Osteocyte (in vitro differentiated cells): ENCODE results near the gene TLE6. TPM values are rescaled to one million over a fixed set of nuclear protein-coding genes. Genes with fewer than 3 reads are reported as not detected.

Source experiments
- DNase-seq: peaks from one replicate; pipeline ENCODE4 v3.0.0; 2021; ENCODE audit warnings: mixed read lengths; ENCODE audit not compliant: unreplicated experiment; ENCODE audit errors: extremely low spot score
- H3K27ac Mint-ChIP-seq: one replicate; pipeline ENCODE4 v1.8.0; 2021; ENCODE audit warnings: mild to moderate bottlenecking, mixed read lengths; ENCODE audit not compliant: unreplicated experiment
- H3K27me3 Mint-ChIP-seq: one replicate; pipeline ENCODE4 v1.8.0; 2021; ENCODE audit warnings: mixed read lengths; ENCODE audit not compliant: unreplicated experiment
- H3K36me3 Mint-ChIP-seq: one replicate; pipeline ENCODE4 v1.8.0; 2021; ENCODE audit warnings: mixed read lengths; ENCODE audit not compliant: unreplicated experiment
- H3K4me1 Mint-ChIP-seq: one replicate; pipeline ENCODE4 v1.8.0; 2021; ENCODE audit warnings: mixed read lengths; ENCODE audit not compliant: unreplicated experiment
- H3K4me3 Mint-ChIP-seq: one replicate; pipeline ENCODE4 v1.8.0; 2021; ENCODE audit warnings: mild to moderate bottlenecking, moderate library complexity, mixed read lengths; ENCODE audit not compliant: unreplicated experiment
- H3K9me3 Mint-ChIP-seq: one replicate; pipeline ENCODE4 v1.8.0; 2021; ENCODE audit warnings: mixed read lengths; ENCODE audit not compliant: unreplicated experiment
- CTCF ChIP-seq: fragments of 200-600 bp; sonication (generic); IDR thresholded peaks from 2 replicates; pipeline ENCODE4 v1.5.0; 2021; ENCODE audit warnings: antibody characterized with exemption, mild to moderate bottlenecking, moderate library complexity
- total RNA-seq: library from RNA; stranded (reverse); gene quantifications from 2 replicates; pipeline ENCODE4 v1.2.1, GENCODE V29; 2021

The TLE6 gene
- total RNA-seq, 1 donor from 2014 or later, result 1.5 TPM

- H3K27me3 Mint-ChIP-seq, result no peaks in the 10 kb centered on the region
- no peak for TF ChIP-seq CTCF
- H3K9me3 Mint-ChIP-seq, result no peaks in the 10 kb centered on the region
- no peak overlapping the region for H3K4me3 Mint-ChIP-seq
- DNase-seq, result no peak
- peaks cover 6% of the 10 kb centered on the region for H3K4me1 Mint-ChIP-seq
- H3K27ac Mint-ChIP-seq, result no peak overlapping the region
- peaks cover 4% of the 10 kb centered on the region for H3K36me3 Mint-ChIP-seq
Measured at GRCh38 chr19:3013263-3013725, 35.9 kb downstream of the TLE6 start.

GRCh38 chr19:3014135-3014534 is 36.8 kb downstream of the TLE6 start:
- H3K36me3 Mint-ChIP-seq, result peaks cover 4% of the 10 kb centered on the region

GRCh38 chr19:3015126-3016057 is 38.0 kb downstream of the TLE6 start:
- no peak for TF ChIP-seq CTCF
- Mint-ChIP-seq H3K4me3 (no peak overlapping the region), H3K4me1 (peaks cover 6% of the 10 kb centered on the region), H3K36me3 (peaks cover 4% of the 10 kb centered on the region), H3K27me3 (peaks cover 3% of the 10 kb centered on the region), H3K27ac (no peak overlapping the region), H3K9me3 (no peaks in the 10 kb centered on the region)
- no peak for DNase-seq

More at GRCh38 chr19:3014135-3014534, 36.8 kb downstream of the TLE6 start:
- Mint-ChIP-seq H3K27me3 (no peaks in the 10 kb centered on the region), H3K9me3 (no peaks in the 10 kb centered on the region), H3K27ac (no peak overlapping the region), H3K4me3 (no peak overlapping the region), H3K4me1 (peaks cover 6% of the 10 kb centered on the region)
- TF ChIP-seq CTCF, result no peak
- DNase-seq, result no peak

GRCh38 chr19:3017923-3018322 is 40.6 kb downstream of the TLE6 start:
- peaks cover 4% of the 10 kb centered on the region for H3K36me3 Mint-ChIP-seq
- no peaks in the 10 kb centered on the region for H3K9me3 Mint-ChIP-seq
- peaks cover 3% of the 10 kb centered on the region for H3K27me3 Mint-ChIP-seq
- H3K4me1 Mint-ChIP-seq, result peaks cover 6% of the 10 kb centered on the region
- no peak overlapping the region for H3K27ac Mint-ChIP-seq
- no peak for TF ChIP-seq CTCF
- H3K4me3 Mint-ChIP-seq, result no peak overlapping the region
- DNase-seq, result no peak

GRCh38 chr19:3019211-3019854 is 42.0 kb downstream of the TLE6 start:
- DNase-seq, result no peak
- no peak for TF ChIP-seq CTCF
- Mint-ChIP-seq H3K4me1 (peaks cover 1% of the 10 kb centered on the region), H3K9me3 (no peaks in the 10 kb centered on the region), H3K36me3 (peaks cover 4% of the 10 kb centered on the region), H3K27ac (no peak overlapping the region), H3K4me3 (no peak overlapping the region), H3K27me3 (peaks cover 10% of the 10 kb centered on the region)
